MG63 (cell line): Measurements from ENCODE around the gene C6. TPM values are rescaled to one million over a fixed set of nuclear protein-coding genes. Genes with fewer than 3 reads are reported as not detected.

ENCODE experiments used
- DNase-seq: peaks from one replicate; pipeline ENCODE4 v3.0.0-alpha.2; 2020
- H3K27me3 ChIP-seq: fragments of 250-450 bp; sonication (Bioruptor Pico); 2 replicates; pipeline ENCODE4 v1.5.1; 2020; ENCODE audit warnings: mild to moderate bottlenecking, moderate library complexity
- H3K36me3 ChIP-seq: fragments of 250-450 bp; sonication (Bioruptor Pico); 2 replicates; pipeline ENCODE4 v1.5.1; 2020; ENCODE audit warnings: mild to moderate bottlenecking, moderate library complexity
- H3K4me3 ChIP-seq: fragments of 250-450 bp; sonication (Bioruptor Pico); 2 replicates; pipeline ENCODE4 v1.5.1; 2020; ENCODE audit warnings: mild to moderate bottlenecking, moderate library complexity
- H3K9me3 ChIP-seq: fragments of 250-450 bp; sonication (Bioruptor Pico); 2 replicates; pipeline ENCODE4 v1.5.1; 2020; ENCODE audit warnings: mild to moderate bottlenecking, moderate library complexity
- total RNA-seq: library from RNA; depleted of rRNA; stranded (reverse); fragments of >200 nt; shearing (Covaris generic); gene quantifications from 2 replicates; pipeline ENCODE4 v1.2.3, GENCODE V29; 2014; ENCODE audit warnings: low replicate concordance

The C6 gene
- total RNA-seq, 1 experiment from 2014 or later = not detected

GRCh38 chr5:41172012-41172411 is 41.3 kb downstream of the C6 start:
- Histone ChIP-seq H3K9me3 (no peaks in the 10 kb centered on the region), H3K36me3 (no peaks in the 10 kb centered on the region), H3K4me3 (no peak overlapping the region), H3K27me3 (no peaks in the 10 kb centered on the region; the same call in none of the 2 replicates)
- no peak for DNase-seq

GRCh38 chr5:41161271-41161670 is 52.1 kb downstream of the C6 start:
- no peak overlapping the region for H3K4me3 ChIP-seq
- DNase-seq = no peak
- no peaks in the 10 kb centered on the region for H3K27me3 ChIP-seq

GRCh38 chr5:41157272-41157894 is 55.9 kb downstream of the C6 start:
- H3K9me3 ChIP-seq = no peaks in the 10 kb centered on the region
- no peaks in the 10 kb centered on the region for H3K36me3 ChIP-seq
- DNase-seq = no peak
- H3K4me3 ChIP-seq = no peak overlapping the region
- H3K27me3 ChIP-seq = no peaks in the 10 kb centered on the region

More at GRCh38 chr5:41161271-41161670, 52.1 kb downstream of the C6 start:
- H3K36me3 ChIP-seq = no peaks in the 10 kb centered on the region
- no peaks in the 10 kb centered on the region for H3K9me3 ChIP-seq

- no peak for DNase-seq
- H3K9me3 ChIP-seq = no peaks in the 10 kb centered on the region
- H3K36me3 ChIP-seq = no peaks in the 10 kb centered on the region
- no peaks in the 10 kb centered on the region for H3K27me3 ChIP-seq
- H3K4me3 ChIP-seq = no peak overlapping the region
Observed at GRCh38 chr5:41156739-41157138, 56.6 kb downstream of the C6 start.

- H3K36me3 ChIP-seq = no peaks in the 10 kb centered on the region
- no peaks in the 10 kb centered on the region for H3K9me3 ChIP-seq
- DNase-seq = no peak
- H3K27me3 ChIP-seq = no peaks in the 10 kb centered on the region; the same call in 1 of the 2 replicates
- no peak overlapping the region for H3K4me3 ChIP-seq
Observed at GRCh38 chr5:41154491-41154890, 58.8 kb downstream of the C6 start.

GRCh38 chr5:41151564-41151963 is 61.8 kb downstream of the C6 start:
- Histone ChIP-seq H3K36me3 (no peaks in the 10 kb centered on the region), H3K27me3 (peaks cover 2% of the 10 kb centered on the region; the same call in 1 of the 2 replicates), H3K4me3 (no peak overlapping the region), H3K9me3 (no peaks in the 10 kb centered on the region)
- no peak for DNase-seq

- Histone ChIP-seq H3K9me3 (no peaks in the 10 kb centered on the region), H3K4me3 (no peak overlapping the region), H3K27me3 (peaks cover 2% of the 10 kb centered on the region; the same call in 1 of the 2 replicates), H3K36me3 (no peaks in the 10 kb centered on the region)
- DNase-seq = no peak
Observed at GRCh38 chr5:41148448-41148847, 64.9 kb downstream of the C6 start.

GRCh38 chr5:41145306-41145705 is 68.0 kb downstream of the C6 start:
- Histone ChIP-seq H3K9me3 (no peaks in the 10 kb centered on the region), H3K4me3 (no peak overlapping the region), H3K36me3 (no peaks in the 10 kb centered on the region), H3K27me3 (0 out of 2 replicates have a peak, but pooled peaks cover 2% of the 10 kb centered on the region)
- DNase-seq = no peak

- DNase-seq = no peak
- Histone ChIP-seq H3K9me3 (peaks cover 9% of the 10 kb centered on the region; the same call in 1 of the 2 replicates), H3K4me3 (no peak overlapping the region), H3K27me3 (0 out of 2 replicates have a peak, but pooled peaks cover 2% of the 10 kb centered on the region), H3K36me3 (no peaks in the 10 kb centered on the region)
Observed at GRCh38 chr5:41143131-41143901, 70.0 kb downstream of the C6 start.

- no peaks in the 10 kb centered on the region for H3K9me3 ChIP-seq
- no peaks in the 10 kb centered on the region for H3K27me3 ChIP-seq
- no peaks in the 10 kb centered on the region for H3K36me3 ChIP-seq
- no peak for DNase-seq
- no peak overlapping the region for H3K4me3 ChIP-seq
Observed at GRCh38 chr5:41127967-41128690, 85.2 kb downstream of the C6 start.

GRCh38 chr5:41122459-41122858 is 90.9 kb downstream of the C6 start:
- no peak for DNase-seq
- Histone ChIP-seq H3K9me3 (no peaks in the 10 kb centered on the region), H3K36me3 (no peaks in the 10 kb centered on the region), H3K4me3 (no peak overlapping the region), H3K27me3 (no peaks in the 10 kb centered on the region)

- Histone ChIP-seq H3K36me3 (no peaks in the 10 kb centered on the region), H3K9me3 (no peaks in the 10 kb centered on the region), H3K4me3 (no peak overlapping the region), H3K27me3 (no peaks in the 10 kb centered on the region)
- no peak for DNase-seq
Observed at GRCh38 chr5:41120600-41120999, 92.7 kb downstream of the C6 start.

GRCh38 chr5:41118177-41118576 is 95.2 kb downstream of the C6 start:
- Histone ChIP-seq H3K36me3 (no peaks in the 10 kb centered on the region), H3K27me3 (no peaks in the 10 kb centered on the region), H3K4me3 (no peak overlapping the region), H3K9me3 (no peaks in the 10 kb centered on the region)
- DNase-seq = no peak

- Histone ChIP-seq H3K9me3 (no peaks in the 10 kb centered on the region), H3K36me3 (no peaks in the 10 kb centered on the region), H3K4me3 (no peak overlapping the region), H3K27me3 (no peaks in the 10 kb centered on the region)
- peak; percentile 49 for DNase-seq
Observed at GRCh38 chr5:41115281-41115680, 98.1 kb downstream of the C6 start.

- Histone ChIP-seq H3K36me3 (no peaks in the 10 kb centered on the region), H3K27me3 (no peaks in the 10 kb centered on the region), H3K4me3 (no peak overlapping the region), H3K9me3 (no peaks in the 10 kb centered on the region)
- DNase-seq = peak; percentile 30
Observed at GRCh38 chr5:41112486-41113455, 100.6 kb downstream of the C6 start.

- H3K27me3 ChIP-seq = no peaks in the 10 kb centered on the region
- H3K4me3 ChIP-seq = no peak overlapping the region
- no peaks in the 10 kb centered on the region for H3K9me3 ChIP-seq
- no peak for DNase-seq
- no peaks in the 10 kb centered on the region for H3K36me3 ChIP-seq
Observed at GRCh38 chr5:41109186-41109585, 104.1 kb downstream of the C6 start.
